ENCODE measurements around the gene CCDC87. TPM values are rescaled to one million over a fixed set of nuclear protein-coding genes. Genes with fewer than 3 reads are reported as not detected.
"Not testable (repeated sequence)": the region's sequence is repeated elsewhere in the genome, so short reads cannot be mapped to it uniquely, and the experiment has no call there.

The CCDC87 gene
- total RNA-seq, 4 donors from 2014 or later = 0.27 to 1.2 (median 1.1) TPM

- no peaks in the 10 kb centered on the region for H3K27me3 ChIP-seq
- TF ChIP-seq POLR2A (IDR thresholded peaks at IDR 0.05) = no peak
- TF ChIP-seq, protein P1, sequence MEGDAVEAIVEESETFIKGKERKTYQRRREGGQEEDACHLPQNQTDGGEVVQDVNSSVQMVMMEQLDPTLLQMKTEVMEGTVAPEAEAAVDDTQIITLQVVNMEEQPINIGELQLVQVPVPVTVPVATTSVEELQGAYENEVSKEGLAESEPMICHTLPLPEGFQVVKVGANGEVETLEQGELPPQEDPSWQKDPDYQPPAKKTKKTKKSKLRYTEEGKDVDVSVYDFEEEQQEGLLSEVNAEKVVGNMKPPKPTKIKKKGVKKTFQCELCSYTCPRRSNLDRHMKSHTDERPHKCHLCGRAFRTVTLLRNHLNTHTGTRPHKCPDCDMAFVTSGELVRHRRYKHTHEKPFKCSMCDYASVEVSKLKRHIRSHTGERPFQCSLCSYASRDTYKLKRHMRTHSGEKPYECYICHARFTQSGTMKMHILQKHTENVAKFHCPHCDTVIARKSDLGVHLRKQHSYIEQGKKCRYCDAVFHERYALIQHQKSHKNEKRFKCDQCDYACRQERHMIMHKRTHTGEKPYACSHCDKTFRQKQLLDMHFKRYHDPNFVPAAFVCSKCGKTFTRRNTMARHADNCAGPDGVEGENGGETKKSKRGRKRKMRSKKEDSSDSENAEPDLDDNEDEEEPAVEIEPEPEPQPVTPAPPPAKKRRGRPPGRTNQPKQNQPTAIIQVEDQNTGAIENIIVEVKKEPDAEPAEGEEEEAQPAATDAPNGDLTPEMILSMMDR (IDR thresholded peaks at IDR 0.05) = no peak
- no peak for TF ChIP-seq EP300 (IDR thresholded peaks at IDR 0.05)
- no peak for TF ChIP-seq POLR2AphosphoS5 (IDR thresholded peaks at IDR 0.05)
- no peak overlapping the region for H3K4me3 ChIP-seq
- ATAC-seq = no peak
- no peak overlapping the region for H3K27ac ChIP-seq
- WGBS, 2 donors (ENCODE audit: low coverage in 1 of 2) = 83 to 88% methylated on average over 1 to 2 of the region's 4 CpGs
- no peaks in the 10 kb centered on the region for H3K9me3 ChIP-seq
- peaks cover 3 to 51% (median 18%) of the 10 kb centered on the region in 3 donors for H3K4me1 ChIP-seq
- peaks cover 0 to 67% of the 10 kb centered on the region in 2 donors for H3K36me3 ChIP-seq
These were observed 51.0 kb downstream of the CCDC87 start for GRCh38 chr11:66541892-66542291.

DNA sequence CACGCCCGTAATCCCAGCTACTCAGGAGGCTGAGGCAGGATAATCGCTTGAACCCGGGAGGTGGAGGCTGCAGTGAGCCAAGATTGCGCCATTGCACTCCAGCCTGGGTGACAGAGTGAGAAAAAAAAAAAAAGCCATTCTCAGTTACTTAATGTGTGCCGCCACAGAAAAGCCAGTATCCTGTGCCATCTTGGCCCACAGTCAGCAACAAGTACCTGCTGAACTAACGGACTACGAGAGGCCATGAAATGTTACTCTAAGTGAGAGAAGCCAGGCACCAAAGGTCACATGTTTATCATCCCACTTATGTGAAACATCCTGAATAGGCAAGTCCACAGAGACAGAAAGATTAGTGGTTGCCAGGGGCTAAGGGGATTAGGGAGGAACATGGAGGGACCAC, 52.3 kb downstream of the CCDC87 start:
- not testable (repeated sequence) for ATAC-seq, H3K9me3 ChIP-seq, H3K27me3 ChIP-seq, H3K4me3 ChIP-seq, H3K27ac ChIP-seq
- Histone ChIP-seq H3K4me1 (peaks cover 3 to 38% (median 17%) of the 10 kb centered on the region in 3 donors), H3K36me3 (peaks cover 0 to 80% of the 10 kb centered on the region in 2 donors)
- WGBS, 2 donors (ENCODE audit: low coverage in 1 of 2) = 77 to 89% methylated on average over 5 to 8 of the region's 8 CpGs

Small RNAs within 50 kb of the gene (small RNA-seq; reads per million reads assigned to genes)
- 0 reads per million in 4 donors for gene RNU4-39P

Other genes starting within 250 kb of the CCDC87 start
- 10 to 100 TPM; 26.6 to 44.2 (median 35.5) TPM for gene BRMS1, start 248.0 kb downstream of the CCDC87 start, total RNA-seq
- 10 to 100 TPM; 39.7 to 62.0 (median 47.6) TPM for gene B4GAT1, start 245.4 kb downstream of the CCDC87 start, total RNA-seq
- 1 to 10 TPM in 2 of 4 donors, under 1 TPM in 2; 0.27 to 3.2 (median 1.2) TPM for gene SLC29A2, start 221.3 kb downstream of the CCDC87 start, total RNA-seq
- 1 to 10 TPM in 1 of 4 donors, under 1 TPM in 2, not detected in 1; 0.27 to 2.6 (median 0.93) TPM for gene NPAS4, start 172.0 kb downstream of the CCDC87 start, total RNA-seq
- gene MRPL11, start 154.2 kb downstream of the CCDC87 start, total RNA-seq = 10 to 100 TPM; 36.3 to 48.1 (median 45.6) TPM
- gene PELI3, start 126.2 kb downstream of the CCDC87 start, total RNA-seq = 10 to 100 TPM; 20.5 to 43.9 (median 29.9) TPM
- 10 to 100 TPM; 11.5 to 35.3 (median 22.4) TPM for gene DPP3, start 112.6 kb downstream of the CCDC87 start, total RNA-seq
- gene BBS1, start 82.4 kb downstream of the CCDC87 start, total RNA-seq = 10 to 100 TPM; 49.2 to 95.1 (median 82.9) TPM
- gene ZDHHC24, start 47.0 kb downstream of the CCDC87 start, total RNA-seq = 10 to 100 TPM in 2 of 4 donors, 1 to 10 TPM in 2; 5.9 to 12.1 (median 10.4) TPM
- not detected for gene ACTN3, start 46.2 kb downstream of the CCDC87 start, total RNA-seq
- gene CTSF, start 24.5 kb downstream of the CCDC87 start, total RNA-seq = 100 to 1,000 TPM in 1 of 4 donors, 10 to 100 TPM in 3; 65.1 to 114 (median 88.4) TPM
- gene CCS, start 122 bp upstream of the CCDC87 start, total RNA-seq = 10 to 100 TPM; 28.1 to 41.7 (median 33.9) TPM
- 10 to 100 TPM; 25.6 to 66.6 (median 42.5) TPM for gene RBM14, start 23.6 kb upstream of the CCDC87 start, total RNA-seq
- 100 to 1,000 TPM in 3 of 4 donors, 10 to 100 TPM in 1; 98.2 to 114 (median 102) TPM for gene RBM4, start 45.6 kb upstream of the CCDC87 start, total RNA-seq
- gene RBM4B, start 84.8 kb upstream of the CCDC87 start, total RNA-seq = 10 to 100 TPM; 10.7 to 28.2 (median 12.3) TPM
- 10 to 100 TPM in 1 of 4 donors, 1 to 10 TPM in 3; 1.8 to 19.5 (median 5.6) TPM for gene SPTBN2, start 136.2 kb upstream of the CCDC87 start, total RNA-seq